ENCODE data around the gene MRPS22. TPM values are rescaled to one million over a fixed set of nuclear protein-coding genes. Genes with fewer than 3 reads are reported as not detected.

The MRPS22 gene
- total and polyA plus RNA-seq, 9 donors = 43.3 to 64.7 (median 48.3) TPM

GRCh38 chr3:139354661-139355060 lies 10.8 kb downstream of the MRPS22 start:
- Histone ChIP-seq H3K4me3 (ENCODE audit: low read length) (no peak overlapping the region), H3K36me3 (ENCODE audit: control insufficient read depth, insufficient read depth, low read length) (peaks cover 62% of the 10 kb centered on the region), H3K9me3 (replicated peaks; ENCODE audit: control insufficient read depth, low read depth, low read length) (no peaks in the 10 kb centered on the region), H3K27me3 (ENCODE audit: control insufficient read depth, insufficient read depth, low read length) (no peaks in the 10 kb centered on the region), H3K27ac (ENCODE audit: low read length) (no peak overlapping the region), H3K4me1 (ENCODE audit: control insufficient read depth, insufficient read depth, low read length) (no peaks in the 10 kb centered on the region)
- no peak for DNase-seq
- WGBS (ENCODE audit: insufficient coverage) = 92% methylated on average over 2 of the region's 4 CpGs

GRCh38 chr3:139355476-139355875 lies 11.7 kb downstream of the MRPS22 start:
- H3K9me3 ChIP-seq (replicated peaks; ENCODE audit: control insufficient read depth, low read depth, low read length) = no peaks in the 10 kb centered on the region
- no peak overlapping the region for H3K4me3 ChIP-seq (ENCODE audit: low read length)
- no peak overlapping the region for H3K27ac ChIP-seq (ENCODE audit: low read length)
- no peaks in the 10 kb centered on the region for H3K4me1 ChIP-seq (ENCODE audit: control insufficient read depth, insufficient read depth, low read length)
- peaks cover 62% of the 10 kb centered on the region for H3K36me3 ChIP-seq (ENCODE audit: control insufficient read depth, insufficient read depth, low read length)
- peak; percentile 19 for DNase-seq
- H3K27me3 ChIP-seq (ENCODE audit: control insufficient read depth, insufficient read depth, low read length) = no peaks in the 10 kb centered on the region
- WGBS (ENCODE audit: insufficient coverage) = 18% methylated on average over 2 of the region's 4 CpGs

DNA sequence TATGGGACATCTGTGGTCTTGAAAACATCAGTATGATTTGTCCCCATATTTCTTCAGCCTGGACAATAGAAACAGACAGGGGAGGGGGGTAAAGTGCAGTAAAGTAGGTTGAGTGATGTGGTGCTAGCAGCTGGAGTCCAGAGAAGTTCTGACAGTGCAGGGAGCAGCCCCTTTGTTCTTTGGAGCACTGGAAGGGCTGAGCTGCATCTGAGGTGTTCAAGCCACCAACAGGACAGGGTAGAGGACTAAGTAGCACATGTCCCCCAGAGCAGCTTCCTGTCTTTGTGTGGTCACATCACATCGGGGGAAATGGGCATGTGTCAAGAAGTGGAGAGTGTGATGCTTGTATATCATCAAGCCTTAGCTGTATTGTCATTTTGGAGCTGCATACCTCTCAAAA lies 12.1 kb downstream of the MRPS22 start:
- Histone ChIP-seq H3K36me3 (ENCODE audit: control insufficient read depth, insufficient read depth, low read length) (peaks cover 62% of the 10 kb centered on the region), H3K9me3 (replicated peaks; ENCODE audit: control insufficient read depth, low read depth, low read length) (no peaks in the 10 kb centered on the region), H3K27ac (ENCODE audit: low read length) (no peak overlapping the region), H3K4me3 (ENCODE audit: low read length) (no peak overlapping the region), H3K4me1 (ENCODE audit: control insufficient read depth, insufficient read depth, low read length) (no peaks in the 10 kb centered on the region), H3K27me3 (ENCODE audit: control insufficient read depth, insufficient read depth, low read length) (no peaks in the 10 kb centered on the region)
- WGBS (ENCODE audit: insufficient coverage) = 80% methylated on average over 1 of the region's 1 CpG
- no peak for DNase-seq

GRCh38 chr3:139357899-139358298 lies 14.1 kb downstream of the MRPS22 start:
- Histone ChIP-seq H3K27me3 (ENCODE audit: control insufficient read depth, insufficient read depth, low read length) (no peaks in the 10 kb centered on the region), H3K4me1 (ENCODE audit: control insufficient read depth, insufficient read depth, low read length) (no peaks in the 10 kb centered on the region), H3K36me3 (ENCODE audit: control insufficient read depth, insufficient read depth, low read length) (peaks cover 55% of the 10 kb centered on the region), H3K9me3 (replicated peaks; ENCODE audit: control insufficient read depth, low read depth, low read length) (no peaks in the 10 kb centered on the region), H3K27ac (ENCODE audit: low read length) (no peak overlapping the region), H3K4me3 (ENCODE audit: low read length) (no peak overlapping the region)
- no peak for DNase-seq
- no CpG with 5 or more reads among the region's 4 CpGs for WGBS (ENCODE audit: insufficient coverage)

GRCh38 chr3:139358841-139359562 lies 15.2 kb downstream of the MRPS22 start:
- Histone ChIP-seq H3K9me3 (replicated peaks; ENCODE audit: control insufficient read depth, low read depth, low read length) (no peaks in the 10 kb centered on the region), H3K4me1 (ENCODE audit: control insufficient read depth, insufficient read depth, low read length) (no peaks in the 10 kb centered on the region), H3K36me3 (ENCODE audit: control insufficient read depth, insufficient read depth, low read length) (peaks cover 61% of the 10 kb centered on the region), H3K4me3 (ENCODE audit: low read length) (no peak overlapping the region), H3K27me3 (ENCODE audit: control insufficient read depth, insufficient read depth, low read length) (no peaks in the 10 kb centered on the region), H3K27ac (ENCODE audit: low read length) (no peak overlapping the region)
- no peak for DNase-seq
- 80% methylated on average over 1 of the region's 3 CpGs for WGBS (ENCODE audit: insufficient coverage)

DNA sequence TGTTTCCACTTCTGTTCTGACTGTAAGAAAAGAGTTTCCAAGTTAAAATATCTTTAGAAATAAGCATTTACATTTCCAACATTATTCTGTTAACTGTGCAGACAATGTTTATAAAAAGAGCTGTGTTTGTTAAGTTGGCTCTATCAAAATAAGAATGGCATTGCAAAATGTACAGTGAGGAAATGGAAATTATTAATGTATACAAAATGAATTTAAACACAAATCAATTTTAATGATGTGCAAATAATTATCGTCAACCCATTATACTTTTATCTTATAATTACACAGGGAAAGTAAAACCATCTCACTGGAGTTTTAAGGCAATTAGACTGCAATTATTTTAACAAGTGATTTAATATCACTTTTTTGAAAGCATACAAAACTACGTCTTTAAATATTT lies 17.5 kb downstream of the MRPS22 start:
- H3K27me3 ChIP-seq (ENCODE audit: control insufficient read depth, insufficient read depth, low read length) = no peaks in the 10 kb centered on the region
- WGBS (ENCODE audit: insufficient coverage) = no CpG with 5 or more reads among the region's 2 CpGs
- H3K4me1 ChIP-seq (ENCODE audit: control insufficient read depth, insufficient read depth, low read length) = no peaks in the 10 kb centered on the region
- DNase-seq = no peak
- H3K4me3 ChIP-seq (ENCODE audit: low read length) = no peak overlapping the region
- H3K27ac ChIP-seq (ENCODE audit: low read length) = no peak overlapping the region
- H3K9me3 ChIP-seq (replicated peaks; ENCODE audit: control insufficient read depth, low read depth, low read length) = no peaks in the 10 kb centered on the region
- peaks cover 52% of the 10 kb centered on the region for H3K36me3 ChIP-seq (ENCODE audit: control insufficient read depth, insufficient read depth, low read length)

GRCh38 chr3:139364549-139364948 lies 20.7 kb downstream of the MRPS22 start:
- H3K36me3 ChIP-seq (ENCODE audit: control insufficient read depth, insufficient read depth, low read length) = peaks cover 51% of the 10 kb centered on the region

GRCh38 chr3:139374099-139374498 lies 30.3 kb downstream of the MRPS22 start:
- peaks cover 49% of the 10 kb centered on the region for H3K36me3 ChIP-seq (ENCODE audit: control insufficient read depth, insufficient read depth, low read length)
- H3K4me3 ChIP-seq (ENCODE audit: low read length) = no peak overlapping the region
- H3K4me1 ChIP-seq (ENCODE audit: control insufficient read depth, insufficient read depth, low read length) = no peaks in the 10 kb centered on the region
- H3K27me3 ChIP-seq (ENCODE audit: control insufficient read depth, insufficient read depth, low read length) = no peaks in the 10 kb centered on the region
- no peaks in the 10 kb centered on the region for H3K9me3 ChIP-seq (replicated peaks; ENCODE audit: control insufficient read depth, low read depth, low read length)
- no CpG with 5 or more reads among the region's 2 CpGs for WGBS (ENCODE audit: insufficient coverage)
- no peak for DNase-seq
- H3K27ac ChIP-seq (ENCODE audit: low read length) = no peak overlapping the region

More at GRCh38 chr3:139364549-139364948, 20.7 kb downstream of the MRPS22 start:
- Histone ChIP-seq H3K9me3 (replicated peaks; ENCODE audit: control insufficient read depth, low read depth, low read length) (no peaks in the 10 kb centered on the region), H3K27ac (ENCODE audit: low read length) (no peak overlapping the region), H3K4me3 (ENCODE audit: low read length) (no peak overlapping the region), H3K4me1 (ENCODE audit: control insufficient read depth, insufficient read depth, low read length) (no peaks in the 10 kb centered on the region), H3K27me3 (ENCODE audit: control insufficient read depth, insufficient read depth, low read length) (no peaks in the 10 kb centered on the region)
- no CpG with 5 or more reads among the region's 1 CpG for WGBS (ENCODE audit: insufficient coverage)
- no peak for DNase-seq

DNA sequence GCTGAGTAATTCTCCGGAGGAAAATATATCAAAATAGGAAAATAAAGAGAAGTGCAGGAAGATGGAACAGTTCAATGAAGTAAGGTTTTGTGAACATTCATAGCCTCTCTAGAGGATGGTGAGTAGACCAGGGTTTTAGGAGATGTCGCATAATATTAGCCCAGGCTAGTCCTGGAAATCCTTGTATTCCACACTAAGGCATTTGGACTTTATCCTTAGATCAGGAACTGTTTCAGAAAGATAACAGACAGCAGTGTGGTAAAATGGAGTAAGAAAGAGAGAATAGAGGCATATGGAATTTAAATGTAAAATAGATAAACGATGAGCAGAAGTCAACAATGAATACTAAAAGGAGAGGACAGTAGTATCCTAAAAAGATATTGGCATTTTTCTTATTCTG lies 33.6 kb downstream of the MRPS22 start:
- WGBS (ENCODE audit: insufficient coverage) = 100% methylated on average over 1 of the region's 3 CpGs

GRCh38 chr3:139378587-139379241 lies 34.9 kb downstream of the MRPS22 start:
- no peaks in the 10 kb centered on the region for H3K27me3 ChIP-seq (ENCODE audit: control insufficient read depth, insufficient read depth, low read length)
- WGBS (ENCODE audit: insufficient coverage) = no CpG with 5 or more reads among the region's 3 CpGs
- no peak for DNase-seq
- no peaks in the 10 kb centered on the region for H3K9me3 ChIP-seq (replicated peaks; ENCODE audit: control insufficient read depth, low read depth, low read length)
- no peak overlapping the region for H3K27ac ChIP-seq (ENCODE audit: low read length)
- H3K36me3 ChIP-seq (ENCODE audit: control insufficient read depth, insufficient read depth, low read length) = peaks cover 28% of the 10 kb centered on the region
- no peaks in the 10 kb centered on the region for H3K4me1 ChIP-seq (ENCODE audit: control insufficient read depth, insufficient read depth, low read length)
- H3K4me3 ChIP-seq (ENCODE audit: low read length) = no peak overlapping the region

More for the DNA sequence above, 33.6 kb downstream of the MRPS22 start:
- H3K36me3 ChIP-seq (ENCODE audit: control insufficient read depth, insufficient read depth, low read length) = peaks cover 38% of the 10 kb centered on the region
- no peak for DNase-seq
- H3K4me3 ChIP-seq (ENCODE audit: low read length) = no peak overlapping the region
- no peaks in the 10 kb centered on the region for H3K4me1 ChIP-seq (ENCODE audit: control insufficient read depth, insufficient read depth, low read length)
- H3K27ac ChIP-seq (ENCODE audit: low read length) = no peak overlapping the region
- H3K27me3 ChIP-seq (ENCODE audit: control insufficient read depth, insufficient read depth, low read length) = no peaks in the 10 kb centered on the region
- H3K9me3 ChIP-seq (replicated peaks; ENCODE audit: control insufficient read depth, low read depth, low read length) = no peaks in the 10 kb centered on the region
